Spleen (tissue), 7 donors: Measurements from ENCODE around the gene KCNAB1.

Experiments
- CTCF ChIP-seq, 11 experiments: fragments of 200-600 bp in 7 of 11; fragments of 450-650 bp in 4 of 11; sonication (generic) in 4 of 11; IDR thresholded peaks in 8 of 11; conservative IDR thresholded peaks in 3 of 11; 1 replicate in 7 of 11; 2 replicates in 4 of 11; pipeline versions ENCODE4 v1.4.0 to v1.8.0; 2016 to 2021; ENCODE audit warnings: antibody characterized with exemption in 11 of 11, inconsistent platforms in 4 of 11, mild to moderate bottlenecking in 1 of 11
- POLR2A ChIP-seq, 3 donors: fragments of 450-650 bp; IDR thresholded peaks; one replicate each; pipeline ENCODE4 v1.5.1; 2017; ENCODE audit warnings: antibody characterized with exemption in 3 of 3, mild to moderate bottlenecking in 1 of 3
- POLR2AphosphoS5 ChIP-seq, 3 donors: sonication (generic); formaldehyde crosslinking; IDR thresholded peaks; one replicate each; pipeline ENCODE4 v1.5.1; 2017; ENCODE audit warnings: antibody characterized with exemption in 3 of 3
- donor health status: DM: no; HTN: no; CAD: no; lungs with moderate emphysema.
- donor health status: DM: no; HTN: no; CAD: no.
- donor health status: DM: no; HTN: no; CAD: no.

- TF ChIP-seq CTCF (IDR thresholded peaks at IDR 0.05 in 8 of 11, conservative IDR thresholded peaks at IDR 0.05 in 3 of 11) (no peak), POLR2A (IDR thresholded peaks at IDR 0.05) (no peak), POLR2AphosphoS5 (IDR thresholded peaks at IDR 0.05) (no peak)
Measured at GRCh38 chr3:156148946-156149381, 28.6 kb downstream of the KCNAB1 start.
